Adrenal gland (tissue), 5 donors: Measurements from ENCODE around the gene WDR20.

Experiments used
- POLR2A ChIP-seq, 2 donors: fragments of 450-650 bp; IDR thresholded peaks; one replicate each; pipeline ENCODE4 v1.6.1; 2017; ENCODE audit warnings: antibody characterized with exemption in 2 of 2, mild to moderate bottlenecking in 2 of 2, moderate library complexity in 1 of 2
- TF ChIP-seq, protein P1 (sequence below), 6 experiments: fragments of 450-650 bp in 4 of 6; fragments of 200-600 bp in 2 of 6; sonication (generic) in 1 of 6; IDR thresholded peaks; 1 replicate in 5 of 6; 2 replicates in 1 of 6; pipeline versions ENCODE4 v1.5.1 to v1.8.0; 2016 to 2021; ENCODE audit warnings: antibody characterized with exemption in 6 of 6, mild to moderate bottlenecking in 2 of 6, moderate library complexity in 1 of 6
- donor health status: DM: no; HTN: no; CAD: no.

DNA sequence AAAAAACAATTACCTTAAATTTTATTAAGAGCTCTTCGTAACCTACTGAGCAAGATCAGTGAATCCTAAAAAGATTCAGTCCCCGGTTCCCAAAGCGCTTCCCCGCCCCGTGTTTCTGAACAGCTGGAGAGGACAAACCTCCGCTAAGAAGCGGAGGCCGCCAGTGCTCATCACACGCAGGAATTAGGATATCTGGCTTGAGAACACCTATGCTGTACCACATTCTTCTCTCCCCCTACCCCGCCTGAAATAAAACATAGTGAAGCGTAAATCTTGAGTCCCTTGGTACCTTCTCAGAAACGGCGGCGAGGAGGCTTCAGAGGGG, 774 bp upstream of the WDR20 start:
- TF ChIP-seq, protein P1, sequence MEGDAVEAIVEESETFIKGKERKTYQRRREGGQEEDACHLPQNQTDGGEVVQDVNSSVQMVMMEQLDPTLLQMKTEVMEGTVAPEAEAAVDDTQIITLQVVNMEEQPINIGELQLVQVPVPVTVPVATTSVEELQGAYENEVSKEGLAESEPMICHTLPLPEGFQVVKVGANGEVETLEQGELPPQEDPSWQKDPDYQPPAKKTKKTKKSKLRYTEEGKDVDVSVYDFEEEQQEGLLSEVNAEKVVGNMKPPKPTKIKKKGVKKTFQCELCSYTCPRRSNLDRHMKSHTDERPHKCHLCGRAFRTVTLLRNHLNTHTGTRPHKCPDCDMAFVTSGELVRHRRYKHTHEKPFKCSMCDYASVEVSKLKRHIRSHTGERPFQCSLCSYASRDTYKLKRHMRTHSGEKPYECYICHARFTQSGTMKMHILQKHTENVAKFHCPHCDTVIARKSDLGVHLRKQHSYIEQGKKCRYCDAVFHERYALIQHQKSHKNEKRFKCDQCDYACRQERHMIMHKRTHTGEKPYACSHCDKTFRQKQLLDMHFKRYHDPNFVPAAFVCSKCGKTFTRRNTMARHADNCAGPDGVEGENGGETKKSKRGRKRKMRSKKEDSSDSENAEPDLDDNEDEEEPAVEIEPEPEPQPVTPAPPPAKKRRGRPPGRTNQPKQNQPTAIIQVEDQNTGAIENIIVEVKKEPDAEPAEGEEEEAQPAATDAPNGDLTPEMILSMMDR (IDR thresholded peaks at IDR 0.05), result no peak
- no peak for TF ChIP-seq POLR2A (IDR thresholded peaks at IDR 0.05)
